OCI-LY3 (cell line): Measurements from ENCODE around the gene ASIC5.

Experiments
- CTCF ChIP-seq: fragments of 200-600, 300-600 bp; sonication (generic); IDR thresholded peaks from 2 replicates; pipeline ENCODE4 v1.5.1; 2014; ENCODE audit warnings: antibody characterized with exemption, low read length, low read depth
- EZH2phosphoT487 ChIP-seq: fragments of 200-600 bp; shearing (Covaris generic); IDR thresholded peaks from 2 replicates; pipeline ENCODE4 v1.6.1; 2018; ENCODE audit warnings: antibody characterized with exemption, mixed run types, low read depth

DNA sequence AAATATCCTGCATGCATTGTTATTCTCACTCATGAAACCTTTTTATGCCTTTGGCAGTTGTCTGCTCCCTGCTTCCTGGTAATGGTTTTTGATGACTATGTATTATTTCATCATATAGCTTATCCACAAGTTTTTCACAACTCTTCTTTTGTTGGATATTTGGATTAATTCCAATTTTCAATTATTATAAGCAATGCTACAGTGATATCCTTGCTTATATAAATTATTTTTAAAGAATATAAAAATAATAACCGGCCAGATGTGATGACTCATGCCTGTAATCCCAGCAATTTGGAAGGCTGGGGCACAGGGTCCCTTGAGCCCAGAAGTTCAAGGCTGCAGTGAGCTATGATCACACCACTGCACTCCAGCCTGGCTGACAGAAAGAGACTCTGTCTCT, 47.0 kb downstream of the ASIC5 start:
- no peak for TF ChIP-seq CTCF
- TF ChIP-seq EZH2phosphoT487 = no peak
